Epithelial cell of esophagus (primary cell): ENCODE measurements around the gene PAX2.

Experiments used
- DNase-seq: peaks from one replicate; pipeline ENCODE4 v3.0.0; 2010; ENCODE audit warnings: low read depth
- H3K4me3 ChIP-seq: 2 replicates; pipeline ENCODE4 v1.5.1; 2011; ENCODE audit warnings: mild to moderate bottlenecking, low read length, control low read depth
- TF ChIP-seq, protein P1 (sequence below): IDR thresholded peaks from 2 replicates; pipeline ENCODE4 v1.5.1; 2011; ENCODE audit warnings: low read depth, mild to moderate bottlenecking, low read length, control low read depth, inconsistent platforms; ENCODE audit not compliant: insufficient read depth; ENCODE audit errors: missing control alignments

Gene PAX2

DNA sequence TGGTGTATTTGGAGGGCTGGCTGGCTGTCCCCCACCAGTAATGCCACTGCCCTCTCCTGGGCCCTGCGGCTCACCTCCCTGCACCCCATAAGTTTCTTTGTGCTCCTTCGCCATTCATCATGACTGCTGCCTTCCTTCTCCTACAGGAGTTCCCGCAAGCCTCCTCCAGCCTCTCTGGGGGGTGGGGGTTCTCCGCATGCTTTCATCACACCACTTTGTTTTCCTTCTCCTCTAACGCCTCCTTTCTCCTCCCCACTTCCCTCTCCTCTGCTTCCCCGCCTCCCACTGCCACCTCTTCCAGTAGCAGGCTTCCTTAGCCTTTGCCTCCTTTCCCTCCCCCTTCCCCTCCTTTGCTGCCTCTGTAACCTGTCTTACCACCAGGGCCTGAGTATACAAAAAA is 58.1 kb downstream of the PAX2 start:
- no peak for DNase-seq
- TF ChIP-seq, protein P1, sequence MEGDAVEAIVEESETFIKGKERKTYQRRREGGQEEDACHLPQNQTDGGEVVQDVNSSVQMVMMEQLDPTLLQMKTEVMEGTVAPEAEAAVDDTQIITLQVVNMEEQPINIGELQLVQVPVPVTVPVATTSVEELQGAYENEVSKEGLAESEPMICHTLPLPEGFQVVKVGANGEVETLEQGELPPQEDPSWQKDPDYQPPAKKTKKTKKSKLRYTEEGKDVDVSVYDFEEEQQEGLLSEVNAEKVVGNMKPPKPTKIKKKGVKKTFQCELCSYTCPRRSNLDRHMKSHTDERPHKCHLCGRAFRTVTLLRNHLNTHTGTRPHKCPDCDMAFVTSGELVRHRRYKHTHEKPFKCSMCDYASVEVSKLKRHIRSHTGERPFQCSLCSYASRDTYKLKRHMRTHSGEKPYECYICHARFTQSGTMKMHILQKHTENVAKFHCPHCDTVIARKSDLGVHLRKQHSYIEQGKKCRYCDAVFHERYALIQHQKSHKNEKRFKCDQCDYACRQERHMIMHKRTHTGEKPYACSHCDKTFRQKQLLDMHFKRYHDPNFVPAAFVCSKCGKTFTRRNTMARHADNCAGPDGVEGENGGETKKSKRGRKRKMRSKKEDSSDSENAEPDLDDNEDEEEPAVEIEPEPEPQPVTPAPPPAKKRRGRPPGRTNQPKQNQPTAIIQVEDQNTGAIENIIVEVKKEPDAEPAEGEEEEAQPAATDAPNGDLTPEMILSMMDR, result no peak

DNA sequence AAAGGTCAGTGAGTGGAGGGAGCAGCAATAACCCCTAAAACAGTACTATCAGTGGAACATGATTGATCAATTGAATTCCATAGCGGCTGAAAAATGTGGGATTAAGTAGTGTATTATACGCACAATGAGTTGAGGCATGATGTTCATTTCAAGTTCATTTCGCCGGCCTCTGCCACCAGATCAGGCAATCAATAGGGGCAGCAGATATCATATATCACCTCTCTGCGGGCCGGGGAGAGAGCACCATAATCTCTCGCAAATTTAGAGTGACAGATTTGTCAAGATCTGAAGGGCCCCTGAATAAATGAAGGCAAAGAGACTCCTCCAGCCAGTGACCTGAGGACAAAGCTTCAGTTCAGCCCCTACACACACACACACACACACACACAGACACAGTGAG is 58.5 kb downstream of the PAX2 start:
- TF ChIP-seq, protein P1, result no peak
- DNase-seq, result no peak

More for the DNA sequence above, 58.1 kb downstream of the PAX2 start:
- no peak overlapping the region for H3K4me3 ChIP-seq

DNA sequence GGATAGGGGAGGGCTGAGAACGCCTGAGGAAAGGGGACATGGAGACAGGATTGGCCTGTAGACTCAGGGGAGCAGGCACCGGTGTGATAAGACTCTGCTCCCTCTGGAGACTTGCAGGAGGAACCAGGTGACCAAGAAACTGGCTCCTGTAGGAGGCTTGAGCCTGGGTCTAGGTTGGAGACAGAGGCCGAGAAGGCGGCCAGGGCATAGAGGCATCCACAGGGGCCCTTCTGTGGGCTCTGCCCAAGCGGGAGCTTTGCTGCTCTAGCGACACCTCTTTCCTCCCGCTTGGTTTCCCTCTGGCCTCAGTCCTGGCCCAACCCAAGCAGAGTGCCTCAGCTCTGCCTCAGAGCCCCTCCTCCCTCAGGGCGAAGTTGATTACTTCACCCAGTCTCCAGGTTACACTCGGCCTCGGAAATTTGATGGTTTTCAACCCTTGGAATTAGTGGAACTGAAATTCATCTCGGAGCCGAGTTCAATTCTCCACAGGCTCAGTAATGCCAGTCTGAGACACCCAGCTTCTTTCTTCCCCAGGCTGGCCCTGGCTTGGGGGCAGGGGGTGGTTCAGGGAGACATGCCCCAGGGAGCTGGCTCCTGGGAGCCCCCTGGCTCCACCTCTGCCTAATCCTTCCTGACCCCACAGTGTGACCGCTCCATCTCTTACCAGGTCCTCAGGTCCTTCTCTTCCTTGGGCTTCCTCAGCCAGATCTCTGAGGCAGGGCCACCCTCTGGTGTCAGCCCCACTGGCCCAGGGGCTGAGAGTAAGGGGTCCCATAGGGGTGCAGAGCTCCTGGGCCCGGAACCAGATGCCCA is 60.4 kb downstream of the PAX2 start:
- no peak overlapping the region for H3K4me3 ChIP-seq
- no peak for DNase-seq
- TF ChIP-seq, protein P1, result no peak

More for the DNA sequence above, 58.5 kb downstream of the PAX2 start:
- no peak overlapping the region for H3K4me3 ChIP-seq

DNA sequence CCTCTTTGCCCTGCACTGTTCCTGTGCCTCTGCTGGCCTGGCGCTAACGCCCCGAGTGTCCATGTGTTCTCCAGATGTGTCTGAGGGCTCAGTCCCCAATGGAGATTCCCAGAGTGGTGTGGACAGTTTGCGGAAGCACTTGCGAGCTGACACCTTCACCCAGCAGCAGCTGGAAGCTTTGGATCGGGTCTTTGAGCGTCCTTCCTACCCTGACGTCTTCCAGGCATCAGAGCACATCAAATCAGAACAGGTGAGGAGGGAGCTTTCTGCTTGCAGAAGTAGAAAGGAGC is 60.9 kb downstream of the PAX2 start:
- no peak for DNase-seq
- no peak overlapping the region for H3K4me3 ChIP-seq
- TF ChIP-seq, protein P1, result no peak

DNA sequence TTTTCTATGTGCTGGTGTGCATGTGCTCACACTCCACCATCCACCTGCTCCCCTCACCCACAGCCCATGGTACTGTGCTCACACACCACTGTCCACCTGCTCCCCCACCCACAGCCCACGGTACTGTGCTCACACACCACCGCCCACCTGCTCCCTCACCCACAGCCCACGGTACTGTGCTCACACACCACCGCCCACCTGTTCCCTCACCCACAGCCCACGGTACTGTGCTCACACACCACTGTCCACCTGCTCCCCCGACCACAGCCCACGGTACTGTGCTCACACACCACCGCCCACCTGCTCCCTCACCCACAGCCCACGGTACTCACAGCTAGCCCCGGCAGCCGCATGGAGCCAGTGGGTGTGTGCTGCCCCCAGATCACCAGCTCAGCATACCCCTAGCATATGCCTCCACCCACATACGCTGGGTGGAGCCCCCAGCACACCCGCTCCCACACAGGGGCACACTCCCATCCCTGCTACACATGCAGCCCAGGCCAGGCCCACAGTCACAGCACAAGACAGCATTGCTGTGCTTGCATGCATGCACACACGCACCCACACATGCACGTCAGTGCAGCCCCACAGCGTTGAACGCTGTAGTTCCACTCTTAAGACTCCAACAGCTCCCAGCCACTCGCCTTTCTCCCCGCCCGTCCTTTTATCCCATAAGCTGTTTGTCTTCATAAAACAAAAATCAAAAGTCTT is 62.0 kb downstream of the PAX2 start:
- TF ChIP-seq, protein P1, result no peak
- no peak overlapping the region for H3K4me3 ChIP-seq
- DNase-seq, result no peak

DNA sequence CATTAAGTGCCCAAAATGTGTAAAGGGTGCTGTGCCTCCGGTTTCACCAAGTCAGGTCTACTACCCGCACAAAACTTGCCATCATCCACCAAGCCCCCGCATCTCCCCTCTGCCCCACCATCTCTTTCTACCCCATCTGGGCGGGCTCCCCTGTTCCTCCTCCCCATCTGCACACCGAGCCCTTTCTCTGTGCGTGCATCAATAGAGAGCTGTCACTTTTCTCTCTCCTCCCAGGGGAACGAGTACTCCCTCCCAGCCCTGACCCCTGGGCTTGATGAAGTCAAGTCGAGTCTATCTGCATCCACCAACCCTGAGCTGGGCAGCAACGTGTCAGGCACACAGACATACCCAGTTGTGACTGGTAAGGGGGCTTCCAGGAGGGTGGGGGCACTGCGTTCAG is 63.5 kb downstream of the PAX2 start:
- H3K4me3 ChIP-seq, result no peak overlapping the region
- DNase-seq, result no peak
- TF ChIP-seq, protein P1, result no peak
